Measurements from ENCODE around the gene SLC25A40. TPM values are rescaled to one million over a fixed set of nuclear protein-coding genes. Genes with fewer than 3 reads are reported as not detected.

SLC25A40 gene
- total RNA-seq, 6 experiments from 2014 or later, result 6.1 to 27.0 (median 10.1) TPM

DNA sequence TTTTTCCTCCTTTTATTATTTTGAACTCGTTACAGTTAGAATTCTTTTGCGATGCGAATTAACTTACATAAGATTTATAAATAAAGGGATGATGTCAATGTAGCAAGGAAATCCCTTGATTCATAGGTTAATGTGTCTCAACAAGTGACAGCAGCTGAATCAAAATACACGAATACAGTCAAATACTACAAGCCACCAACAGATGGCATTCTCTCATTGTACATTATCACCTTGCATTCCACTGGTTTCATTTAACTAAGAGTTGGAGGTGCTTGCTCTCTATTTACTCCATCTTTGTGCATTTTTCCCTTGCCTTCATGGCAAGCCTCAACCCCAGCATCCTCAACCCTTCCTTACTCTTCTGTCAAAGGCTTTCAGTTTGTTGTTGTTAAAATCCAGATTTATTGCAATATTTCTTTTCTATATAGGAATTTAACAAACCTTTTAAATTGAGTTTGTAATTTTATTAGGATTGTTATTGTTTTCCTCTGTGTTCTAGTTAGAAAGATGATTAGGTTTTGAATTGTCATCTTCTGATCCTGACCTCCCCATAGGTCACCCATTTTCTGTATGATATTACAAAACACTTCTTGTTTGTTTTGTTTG, 78.3 kb downstream of the SLC25A40 start:
- Histone ChIP-seq H3K27ac (no peak overlapping the region), H3K4me1 (no peaks in the 10 kb centered on the region), H3K27me3 (no peaks in the 10 kb centered on the region), H3K4me3 (no peak overlapping the region), H3K9me3 (no peaks in the 10 kb centered on the region), H3K36me3 (no peaks in the 10 kb centered on the region)
- 4% methylated on average over 4 of the region's 4 CpGs for WGBS (ENCODE audit: insufficient coverage, low coverage, low lambda C conversion rate, missing lambda C conversion rate)
- intact Hi-C loops (cut with DNase I), result no loop called here
- TF ChIP-seq POLR2A (IDR thresholded peaks at IDR 0.05) (no peak), CTCF (IDR thresholded peaks at IDR 0.05) (peak; percentile 56 to 66 (median 60))
- ATAC-seq (peak; percentile 83 to 99 (median 88)), DNase-seq (no peak)

DNA sequence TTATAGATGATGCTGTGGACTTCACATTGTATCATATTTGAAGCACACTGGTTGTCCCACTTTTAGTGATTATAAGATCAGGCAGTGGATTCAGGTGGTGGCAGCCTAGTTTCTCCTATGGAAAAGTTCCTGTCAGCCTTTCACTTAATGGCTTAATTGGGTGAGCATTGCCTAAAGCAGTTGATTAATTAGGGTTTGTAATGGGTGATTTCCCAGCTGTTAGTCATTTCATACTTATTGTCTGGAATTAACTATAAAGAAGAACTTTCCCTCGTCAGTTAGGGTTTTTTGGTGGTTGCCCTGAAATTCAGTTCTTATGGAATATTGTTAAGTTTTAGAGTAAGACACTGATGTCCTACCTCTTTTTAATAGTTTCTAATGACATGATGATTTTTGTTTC, 78.8 kb downstream of the SLC25A40 start:
- Histone ChIP-seq H3K36me3 (no peaks in the 10 kb centered on the region), H3K4me1 (no peaks in the 10 kb centered on the region), H3K4me3 (no peak overlapping the region), H3K9me3 (no peaks in the 10 kb centered on the region), H3K27ac (no peak overlapping the region), H3K27me3 (no peaks in the 10 kb centered on the region)
- intact Hi-C loops (cut with DNase I), result no loop called here
- DNase-seq, result no peak
- TF ChIP-seq CTCF (IDR thresholded peaks at IDR 0.05), result no peak
- no peak for TF ChIP-seq POLR2A (IDR thresholded peaks at IDR 0.05)
- WGBS (ENCODE audit: insufficient coverage, low coverage, low lambda C conversion rate, missing lambda C conversion rate), result 17% methylated on average over 1 of the region's 1 CpG
- ATAC-seq, result no peak

DNA sequence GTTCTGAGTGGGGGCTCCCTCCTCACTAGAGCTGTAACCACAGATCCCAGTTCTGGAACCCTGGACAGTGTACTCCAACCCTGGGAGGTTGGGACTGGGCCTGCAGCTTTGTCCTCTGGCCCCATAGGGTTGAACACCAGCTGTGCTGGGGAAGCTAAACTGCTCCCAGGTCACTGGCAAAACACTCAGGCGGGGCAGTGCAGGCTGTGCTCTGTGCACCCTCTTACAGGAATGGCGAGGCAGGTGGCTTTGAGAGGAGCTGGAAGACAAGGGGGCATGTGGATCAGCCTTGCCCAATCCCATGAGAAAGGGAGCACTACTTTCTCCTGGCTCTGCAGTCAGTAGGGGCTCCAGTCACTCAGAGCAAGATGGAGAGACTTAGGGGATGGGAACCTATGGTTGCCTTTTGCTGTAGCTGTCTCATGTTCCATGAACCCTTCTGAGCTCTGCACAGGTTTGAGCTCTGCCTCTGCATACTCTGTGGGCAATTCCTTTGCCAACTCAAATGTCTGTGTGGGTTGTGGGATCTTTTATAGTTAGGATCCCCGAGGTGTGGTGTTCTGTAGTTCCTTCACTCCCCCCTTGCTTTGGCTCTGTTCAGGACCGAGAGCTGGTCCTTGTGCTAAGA, 90.7 kb downstream of the SLC25A40 start:
- intact Hi-C loops (cut with DNase I), result no loop called here
- ATAC-seq (peak in 1 of 4 donors; percentile 29), DNase-seq (no peak)
- Histone ChIP-seq H3K27me3 (no peaks in the 10 kb centered on the region), H3K4me3 (no peak overlapping the region), H3K27ac (no peak overlapping the region), H3K4me1 (no peaks in the 10 kb centered on the region), H3K9me3 (no peaks in the 10 kb centered on the region), H3K36me3 (no peaks in the 10 kb centered on the region)
- 78% methylated on average over 2 of the region's 4 CpGs for WGBS (ENCODE audit: insufficient coverage, low coverage, low lambda C conversion rate, missing lambda C conversion rate)
- TF ChIP-seq CTCF (IDR thresholded peaks at IDR 0.05) (no peak), POLR2A (IDR thresholded peaks at IDR 0.05) (no peak)

GRCh38 chr7:87784424-87784823, 91.7 kb downstream of the SLC25A40 start:
- Histone ChIP-seq H3K36me3 (no peaks in the 10 kb centered on the region), H3K27ac (no peak overlapping the region), H3K4me1 (no peaks in the 10 kb centered on the region), H3K9me3 (no peaks in the 10 kb centered on the region), H3K27me3 (no peaks in the 10 kb centered on the region), H3K4me3 (no peak overlapping the region)
- intact Hi-C loops (cut with DNase I), result no loop called here
- ATAC-seq, result no peak
- TF ChIP-seq POLR2A (IDR thresholded peaks at IDR 0.05) (no peak), CTCF (IDR thresholded peaks at IDR 0.05) (no peak)
- DNase-seq, result no peak

Other genes starting within 250 kb of the SLC25A40 start
- 10 to 100 TPM in 2 of 6 experiments, 1 to 10 TPM in 4; 4.2 to 11.9 (median 7.3) TPM for gene RUNDC3B, start 248.0 kb downstream of the SLC25A40 start, total RNA-seq
- 1 to 10 TPM; 2.3 to 7.6 (median 3.6) TPM for gene DBF4, start 133 bp upstream of the SLC25A40 start, total RNA-seq
- gene ADAM22, start 57.9 kb upstream of the SLC25A40 start, total RNA-seq, result under 1 TPM; 0.06 to 0.32 (median 0.10) TPM